Common myeloid progenitor, CD34-positive (primary cell): ENCODE results near the gene DHRS7.

Experiments used
- CTCF ChIA-PET: fragments of 350-600 bp; sonication (Branson Sonifier 250); formaldehyde crosslinking; loops from one replicate; lab custom pipeline; 2021; ENCODE audit warnings: antibody characterized with exemption; lab: Charles Lee
- POLR2A ChIA-PET: fragments of 350-600 bp; sonication (Branson Sonifier 250); formaldehyde crosslinking; loops from one replicate; lab custom pipeline; 2021; ENCODE audit warnings: antibody characterized with exemption; lab: Charles Lee
- DNase-seq, 3 donors: peaks; one replicate each; pipeline versions ENCODE4 v3.0.0 to v3.0.0-alpha.2; 2013
- H3K27ac ChIP-seq, 2 experiments: 1 replicate in 1 of 2; 2 replicates in 1 of 2; pipeline ENCODE4 v1.7.0; 2013; ENCODE audit warnings: inconsistent platforms in 2 of 2, low read length in 2 of 2, mild to moderate bottlenecking in 2 of 2, low read depth in 1 of 2, moderate library complexity in 1 of 2; ENCODE audit not compliant: severe bottlenecking in 2 of 2, insufficient read depth in 1 of 2, poor library complexity in 1 of 2
- H3K27me3 ChIP-seq, 5 experiments: replicated peaks in 2 of 5; 1 replicate in 3 of 5; 2 replicates in 2 of 5; pipeline versions ENCODE4 v1.6.1 to v1.7.0; 2013; ENCODE audit warnings: low read length in 4 of 5, mild to moderate bottlenecking in 2 of 5, moderate library complexity in 2 of 5, inconsistent platforms in 1 of 5; ENCODE audit not compliant: insufficient read depth in 5 of 5, control insufficient read depth in 4 of 5
- H3K36me3 ChIP-seq, 4 experiments: 1 replicate in 2 of 4; 2 replicates in 2 of 4; pipeline versions ENCODE4 v1.6.1 to v1.7.0; 2013; ENCODE audit warnings: low read length in 3 of 4, control low read depth in 1 of 4, mild to moderate bottlenecking in 1 of 4; ENCODE audit not compliant: control insufficient read depth in 4 of 4, insufficient read depth in 4 of 4
- H3K4me1 ChIP-seq, 4 experiments: 1 replicate in 3 of 4; 2 replicates in 1 of 4; pipeline versions ENCODE4 v1.6.1 to v1.7.1; 2013; ENCODE audit warnings: low read length in 3 of 4, mild to moderate bottlenecking in 3 of 4, control low read depth in 1 of 4, inconsistent platforms in 1 of 4, moderate library complexity in 1 of 4; ENCODE audit not compliant: control insufficient read depth in 4 of 4, insufficient read depth in 4 of 4; ENCODE audit errors: control extremely low read depth in 1 of 4
- H3K4me3 ChIP-seq, 7 experiments: 1 replicate in 4 of 7; 2 replicates in 3 of 7; pipeline versions ENCODE4 v1.5.1 to v1.7.0; 2013; ENCODE audit warnings: mild to moderate bottlenecking in 7 of 7, low read length in 6 of 7, moderate library complexity in 6 of 7, inconsistent platforms in 2 of 7, low read depth in 2 of 7, control low read depth in 1 of 7; ENCODE audit not compliant: insufficient read depth in 4 of 7, control insufficient read depth in 1 of 7; ENCODE audit errors: extremely low read depth in 1 of 7
- H3K9me3 ChIP-seq, 5 experiments: 1 replicate in 4 of 5; 2 replicates in 1 of 5; pipeline versions ENCODE4 v1.6.1 to v1.7.1; 2013; ENCODE audit warnings: low read length in 4 of 5, mild to moderate bottlenecking in 2 of 5, inconsistent platforms in 1 of 5, low read depth in 1 of 5, moderate library complexity in 1 of 5; ENCODE audit not compliant: control insufficient read depth in 4 of 5, insufficient read depth in 2 of 5; ENCODE audit errors: control extremely low read depth in 1 of 5
- WGBS: methylation state at CpG from one replicate; pipeline ENCODE4 v1.1.5; 2013; ENCODE audit not compliant: insufficient coverage; 5-methylcytosine and 5-hydroxymethylcytosine counted together

Gene DHRS7

DNA sequence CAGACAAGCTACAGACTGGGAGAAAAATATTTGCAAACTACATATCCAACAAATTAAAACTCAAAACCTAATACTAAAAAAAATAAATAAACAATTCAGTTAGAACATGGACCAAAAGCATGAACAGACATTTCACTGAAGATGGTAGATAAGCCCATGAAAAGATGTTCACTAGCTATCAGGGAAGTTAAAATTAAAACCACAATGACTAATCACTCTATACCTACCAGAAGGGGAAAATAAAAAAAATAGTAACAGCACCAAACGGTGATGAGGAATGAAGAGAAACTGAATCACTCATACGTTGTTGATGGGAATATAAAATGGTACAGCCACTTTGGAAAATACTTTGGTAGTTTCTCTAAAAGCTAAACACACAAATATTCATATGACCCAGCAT lies 31.1 kb upstream of the DHRS7 start:
- H3K4me1 ChIP-seq: peaks cover 8 to 27% (median 22%) of the 10 kb centered on the region in 4 experiments
- CTCF ChIA-PET: interaction anchor here (0.6 to 3.3 kb wide), 23 partner anchors 9 to 367 kb away, joined by 3 to 19 read pairs (median 4); partner anchors contain the start of gene PPM1A
- peak overlapping the region in 1 of 2 experiments; percentile 7 for H3K27ac ChIP-seq
- peaks cover 0 to 14% (median 3%) of the 10 kb centered on the region in 5 experiments for H3K9me3 ChIP-seq
- no peaks in the 10 kb centered on the region for H3K36me3 ChIP-seq
- WGBS: no CpG with 5 or more reads among the region's 2 CpGs
- H3K27me3 ChIP-seq: no peaks in the 10 kb centered on the region
- H3K4me3 ChIP-seq: peak overlapping the region in 1 of 7 experiments; percentile 21
- DNase-seq: peak; percentile 58 to 89 (median 77)
- POLR2A ChIA-PET: interaction anchor here (0.5 to 2.6 kb wide), 2 partner anchors 12 to 52 kb away, joined by 3 to 12 read pairs; partner anchors contain the start of gene PPM1A

DNA sequence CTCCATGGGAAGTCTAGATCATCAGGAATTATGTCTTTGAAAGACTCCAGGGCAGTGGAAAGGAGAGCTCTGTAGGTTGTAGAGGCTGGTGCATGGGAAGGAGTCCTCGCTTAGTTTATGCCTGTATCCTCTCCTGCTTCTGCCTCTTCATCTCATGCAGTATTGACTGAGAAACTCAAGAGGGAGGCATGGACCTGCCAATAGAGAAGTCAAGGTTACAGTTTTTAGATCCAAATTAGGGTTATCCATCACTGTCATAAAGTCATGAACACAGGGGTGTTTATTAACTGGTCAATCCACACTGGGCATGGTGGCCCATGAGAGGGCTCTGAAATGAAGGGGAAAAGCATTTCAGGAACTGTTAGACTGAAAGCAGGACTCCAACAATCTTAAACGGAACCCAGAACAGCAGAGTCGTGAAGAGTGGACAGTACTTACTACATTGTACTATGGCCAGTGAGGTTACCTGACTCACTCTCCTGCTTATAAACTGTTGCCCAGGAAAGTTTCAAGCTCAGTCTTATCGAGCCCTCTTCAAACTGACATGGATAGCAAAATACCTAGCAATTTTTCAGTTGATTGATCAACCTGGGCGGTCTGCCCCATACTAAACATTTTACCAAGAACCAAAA lies 30.1 kb upstream of the DHRS7 start:
- CTCF ChIA-PET: interaction anchor here (0.9 to 3.3 kb wide), 25 partner anchors 10 to 368 kb away, joined by 3 to 19 read pairs (median 4); partner anchors contain the start of gene PPM1A
- POLR2A ChIA-PET: interaction anchor here (0.5 to 2.6 kb wide), 2 partner anchors 11 to 53 kb away, joined by 3 to 12 read pairs; partner anchors contain the start of gene PPM1A

DNA sequence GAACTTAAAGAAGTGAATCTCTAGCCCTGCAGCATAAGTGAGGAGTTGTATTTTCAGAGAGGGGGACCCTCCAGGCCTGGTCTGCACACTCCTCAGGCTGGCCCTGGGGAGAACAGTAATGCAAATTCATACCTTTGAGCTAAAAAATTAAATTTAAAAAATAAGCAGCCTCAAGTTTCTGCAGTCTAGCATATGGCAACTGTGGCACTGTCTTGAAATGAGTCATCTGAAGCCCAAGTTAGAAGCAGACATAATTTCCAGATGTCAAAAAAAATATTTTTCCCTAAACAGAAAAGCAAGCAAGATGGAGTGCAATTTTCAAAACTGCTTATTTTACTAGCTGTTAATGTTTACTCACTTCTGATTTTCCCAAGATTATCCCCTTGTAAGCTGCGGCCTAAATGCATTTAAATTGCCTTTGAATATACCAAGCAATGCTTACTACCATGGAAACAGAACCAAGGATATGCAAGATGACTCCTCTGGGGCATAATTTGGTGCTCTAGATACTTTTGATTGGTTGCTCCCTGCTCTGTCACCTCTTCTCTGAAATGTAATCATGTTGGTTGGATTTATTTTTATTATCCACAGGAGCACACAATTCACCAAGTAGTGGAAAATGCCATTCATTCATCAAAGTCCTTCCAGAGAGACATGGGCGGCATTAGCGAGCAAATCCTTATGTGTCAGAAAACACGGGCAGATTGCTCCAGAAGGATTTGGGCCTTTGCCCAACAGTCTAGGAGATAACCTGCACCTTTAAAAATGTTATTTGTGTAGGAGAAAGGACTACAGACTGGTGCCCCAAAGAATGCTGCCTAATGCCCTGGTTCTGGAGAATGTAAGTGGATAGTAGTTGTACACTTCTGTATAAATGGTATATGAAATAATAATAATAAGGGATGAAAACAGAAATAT lies 25.0 kb upstream of the DHRS7 start:
- Histone ChIP-seq H3K27me3 (no peaks in the 10 kb centered on the region), H3K27ac (no peak overlapping the region), H3K36me3 (no peaks in the 10 kb centered on the region), H3K4me3 (no peak overlapping the region), H3K9me3 (no peaks in the 10 kb centered on the region), H3K4me1 (no peaks in the 10 kb centered on the region)
- DNase-seq: no peak
- POLR2A ChIA-PET: no interaction called here
- CTCF ChIA-PET: interaction anchor here (0.6 to 11.1 kb wide), 8 partner anchors 14 to 371 kb away, joined by 3 to 124 read pairs (median 4); no protein-coding TSS in a partner anchor
- WGBS: no CpG with 5 or more reads among the region's 4 CpGs

More for the DNA sequence above, 30.1 kb upstream of the DHRS7 start:
- H3K36me3 ChIP-seq: no peaks in the 10 kb centered on the region
- 96% methylated on average over 3 of the region's 5 CpGs for WGBS
- peak overlapping the region in 1 of 2 experiments; percentile 1 for H3K27ac ChIP-seq
- H3K9me3 ChIP-seq: peaks cover 0 to 9% (median 3%) of the 10 kb centered on the region in 5 experiments
- no peaks in the 10 kb centered on the region for H3K27me3 ChIP-seq
- H3K4me3 ChIP-seq: no peak overlapping the region
- H3K4me1 ChIP-seq: peaks cover 8 to 27% (median 22%) of the 10 kb centered on the region in 4 experiments
- peak; percentile 43 to 52 (median 49) for DNase-seq

DNA sequence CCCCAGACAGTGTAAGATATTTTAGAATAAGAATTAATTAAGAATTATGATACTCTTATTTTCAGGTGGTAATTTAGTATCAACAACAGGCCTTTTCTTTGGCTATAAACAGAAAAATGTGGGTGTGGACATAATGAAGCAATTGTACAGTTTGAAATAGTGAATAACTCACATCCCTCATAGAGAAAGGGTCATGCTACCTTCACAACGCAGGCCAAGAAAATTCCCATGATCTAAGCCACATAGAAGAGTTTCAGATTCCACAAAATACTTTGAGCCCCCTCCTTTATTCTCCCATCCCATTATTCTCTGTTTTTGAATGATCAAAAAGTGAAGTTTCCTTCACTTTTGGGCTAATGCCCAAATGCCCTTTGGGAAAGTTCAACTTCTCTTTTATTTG lies 23.5 kb upstream of the DHRS7 start:
- CTCF ChIA-PET: interaction anchor here (1.3 to 11.1 kb wide), 8 partner anchors 122 to 374 kb away, joined by 3 to 124 read pairs (median 6); no protein-coding TSS in a partner anchor
- H3K9me3 ChIP-seq: no peaks in the 10 kb centered on the region
- no CpG with 5 or more reads among the region's 1 CpG for WGBS
- no peaks in the 10 kb centered on the region for H3K27me3 ChIP-seq
- POLR2A ChIA-PET: no interaction called here
- H3K4me1 ChIP-seq: peaks cover 0 to 5% (median 2%) of the 10 kb centered on the region in 4 experiments
- H3K36me3 ChIP-seq: no peaks in the 10 kb centered on the region
- no peak for DNase-seq
- no peak overlapping the region for H3K27ac ChIP-seq
- H3K4me3 ChIP-seq: no peak overlapping the region

GRCh38 chr14:60188115-60188514 lies 22.9 kb upstream of the DHRS7 start:
- WGBS: 88% methylated on average over 2 of the region's 3 CpGs
- POLR2A ChIA-PET: no interaction called here
- Histone ChIP-seq H3K27ac (no peak overlapping the region), H3K27me3 (no peaks in the 10 kb centered on the region), H3K4me1 (peaks cover 0 to 7% (median 3%) of the 10 kb centered on the region in 4 experiments), H3K4me3 (no peak overlapping the region), H3K9me3 (no peaks in the 10 kb centered on the region), H3K36me3 (no peaks in the 10 kb centered on the region)
- CTCF ChIA-PET: interaction anchor here (0.7 to 11.1 kb wide), 13 partner anchors 121 to 375 kb away, joined by 3 to 124 read pairs (median 4); no protein-coding TSS in a partner anchor
- DNase-seq: peak; percentile 34 to 56 (median 55)

DNA sequence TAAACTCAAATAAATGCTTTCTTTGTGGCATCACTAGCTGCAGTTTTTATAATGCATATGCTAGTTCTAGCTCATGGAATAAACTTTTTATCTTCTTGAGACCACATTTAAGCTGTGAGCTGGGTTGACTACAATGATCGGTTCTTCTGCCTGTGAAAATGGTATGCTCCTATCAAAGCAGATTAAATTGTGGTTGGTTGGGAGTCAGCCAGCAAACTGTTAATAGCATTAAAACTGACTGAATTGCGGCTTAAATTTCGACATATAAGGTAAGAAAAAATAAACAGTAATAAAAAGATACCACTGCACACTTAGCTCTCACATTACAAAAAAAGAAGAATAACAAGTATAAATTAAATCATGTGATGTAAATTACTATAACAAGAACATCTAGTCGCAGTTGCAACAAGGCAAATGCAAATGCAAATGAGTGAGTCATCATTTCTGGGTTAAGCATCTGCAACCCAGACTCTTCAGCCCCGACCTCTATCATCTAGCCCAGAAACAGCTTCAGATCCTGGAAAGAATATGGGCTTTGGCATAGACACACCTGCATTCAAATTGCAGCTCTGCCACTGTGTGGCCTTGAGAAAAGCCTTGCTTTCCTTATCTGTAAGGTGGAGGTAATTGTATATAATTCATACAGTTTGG lies 19.8 kb upstream of the DHRS7 start:
- DNase-seq: no peak
- Histone ChIP-seq H3K36me3 (no peaks in the 10 kb centered on the region), H3K27ac (no peak overlapping the region), H3K4me3 (no peak overlapping the region), H3K27me3 (no peaks in the 10 kb centered on the region), H3K9me3 (no peaks in the 10 kb centered on the region), H3K4me1 (peaks cover 0 to 7% (median 3%) of the 10 kb centered on the region in 4 experiments)
- 79% methylated on average over 2 of the region's 5 CpGs for WGBS
- POLR2A ChIA-PET: interaction anchor here (0.7 kb wide), 1 partner anchor 11 kb away, joined by 3 read pairs; no protein-coding TSS in a partner anchor
- CTCF ChIA-PET: interaction anchor here (0.9 to 11.1 kb wide), 27 partner anchors 8 to 682 kb away, joined by 3 to 124 read pairs (median 4); no protein-coding TSS in a partner anchor
